ENCODE measurements around the gene ETF1.

ETF1 gene

GRCh38 chr5:138542956-138543729 lies at the start of gene ETF1:
Gene ETF1, minus strand, starts transcription at chr5:138543236. Its CDS starts 318 bp downstream, at chr5:138542918.
- DNase-seq = peak; percentile 99

DNA sequence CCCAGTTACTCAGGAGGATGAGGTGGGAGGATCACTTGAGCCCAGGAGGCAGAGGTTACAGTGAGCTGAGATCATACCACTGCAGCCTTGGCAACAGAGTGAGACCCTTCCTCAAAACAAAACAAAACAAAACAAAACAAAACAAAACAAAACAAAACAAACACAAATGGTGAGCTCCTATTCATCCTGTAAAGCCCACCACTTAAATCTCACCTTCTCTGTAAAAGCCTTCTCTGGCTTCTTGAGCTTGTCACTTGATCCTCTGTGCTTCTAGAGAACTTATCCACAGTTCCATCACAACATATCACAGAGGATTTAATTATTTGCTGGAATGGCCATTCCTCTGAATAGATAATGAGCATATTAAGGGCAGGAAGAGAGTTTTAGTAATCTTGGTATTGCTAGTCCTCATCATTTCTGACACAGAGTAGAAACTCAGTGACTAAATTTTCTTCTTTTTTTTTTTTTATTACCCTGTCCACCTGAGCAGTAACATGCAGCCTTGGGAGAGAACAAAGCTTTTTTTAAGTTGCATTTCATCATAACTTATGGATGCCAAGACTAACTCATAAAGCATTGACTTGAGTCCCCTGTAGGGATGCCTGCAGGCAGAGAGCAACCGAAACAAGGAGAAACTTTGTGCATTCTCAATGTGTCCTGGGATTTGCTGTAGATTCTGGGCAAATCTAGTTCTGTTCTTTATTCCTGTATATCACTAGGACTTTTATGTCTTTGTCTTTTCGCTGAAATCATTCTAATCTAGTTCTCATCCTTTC lies 45.2 kb upstream of the ETF1 start:
- DNase-seq = no peak

DNA sequence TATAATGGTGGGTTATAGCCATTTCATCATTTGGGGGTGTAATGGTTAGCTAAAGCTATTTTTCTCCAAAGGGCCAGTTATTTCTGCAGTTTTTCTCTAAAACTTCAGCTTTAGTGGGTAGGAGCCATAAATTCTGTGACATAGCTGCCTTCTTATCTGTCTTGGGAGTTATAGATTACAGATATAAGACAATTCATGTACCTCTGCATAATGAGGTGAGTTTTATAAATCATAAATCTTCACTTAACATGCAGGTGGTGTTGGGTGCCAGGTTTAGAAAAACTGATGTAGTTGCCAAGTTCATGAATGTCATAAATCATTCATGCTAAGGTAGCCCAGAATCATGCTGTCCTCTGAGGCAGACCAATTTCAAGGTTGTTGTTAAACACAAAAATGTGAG lies 42.1 kb upstream of the ETF1 start:
- no peak for DNase-seq

DNA sequence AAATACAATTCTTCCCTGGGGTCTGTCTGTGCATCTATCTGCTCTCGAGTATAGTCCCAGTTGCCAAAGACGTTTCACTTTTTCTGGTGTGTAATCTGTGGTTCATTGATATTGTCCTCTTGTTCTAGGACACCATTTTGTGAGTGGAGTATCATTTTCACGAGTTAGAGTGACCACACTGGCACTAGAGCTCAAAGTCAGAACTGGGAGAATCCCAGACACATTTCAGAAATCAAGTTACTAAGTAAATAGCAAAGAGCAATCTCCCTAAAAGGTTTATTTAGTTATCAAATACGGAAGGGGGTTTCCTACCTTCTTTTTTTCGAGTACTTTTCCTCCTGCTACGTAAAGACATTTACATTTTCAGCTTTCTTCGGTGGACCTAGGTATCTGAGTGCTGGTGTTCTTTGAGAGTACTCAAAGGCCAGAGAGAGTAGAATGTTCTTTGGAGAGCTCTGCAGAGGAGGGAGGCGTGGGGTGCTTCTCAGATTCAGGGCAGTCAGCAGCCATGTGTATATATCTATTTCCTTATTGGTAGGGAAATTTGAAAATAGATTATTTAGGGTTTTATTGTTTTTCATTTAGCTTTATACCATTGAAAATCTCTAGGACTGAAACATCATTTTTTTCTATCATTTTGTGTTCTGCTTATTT lies 41.1 kb upstream of the ETF1 start:
- DNase-seq = no peak

DNA sequence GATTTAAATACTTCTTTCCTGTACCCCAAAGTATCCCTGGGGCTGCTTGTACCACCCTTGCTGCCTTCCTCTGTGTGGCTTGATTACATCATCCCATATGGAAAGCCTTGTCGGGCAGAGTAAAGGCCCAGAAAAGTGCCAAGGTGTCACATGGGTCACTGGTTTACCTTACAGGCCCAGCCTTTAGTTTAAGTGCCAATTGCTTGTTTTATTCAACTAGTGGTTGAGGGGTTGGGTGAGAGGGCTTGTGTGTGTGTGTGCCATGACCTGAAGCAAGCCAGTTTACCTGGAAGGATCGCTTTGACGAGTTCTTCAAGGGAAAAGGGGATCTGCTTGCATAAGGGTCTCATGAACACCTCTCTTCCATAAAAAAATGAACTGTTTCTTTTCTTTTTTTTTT lies 39.9 kb upstream of the ETF1 start:
- no peak for DNase-seq

DNA sequence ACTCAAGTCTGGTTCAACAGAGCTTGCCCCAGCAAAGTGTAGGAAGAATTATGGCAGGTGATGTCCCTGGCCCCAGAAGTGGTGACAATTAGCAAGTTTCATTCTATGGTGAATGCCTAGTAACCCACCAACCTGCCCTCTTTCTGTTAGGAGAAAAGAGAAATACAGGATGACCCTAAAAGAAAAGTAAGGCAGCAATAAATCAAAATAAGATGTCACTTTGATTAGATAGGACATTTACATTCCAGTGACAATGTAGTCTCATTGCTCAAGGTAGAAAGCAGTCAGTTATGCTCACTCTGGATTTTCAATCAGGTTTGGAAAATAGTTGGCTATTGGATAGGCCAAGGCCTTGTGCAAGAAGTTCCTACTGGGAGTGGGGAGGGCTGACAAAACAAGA lies 37.7 kb upstream of the ETF1 start:
- no peak for DNase-seq

DNA sequence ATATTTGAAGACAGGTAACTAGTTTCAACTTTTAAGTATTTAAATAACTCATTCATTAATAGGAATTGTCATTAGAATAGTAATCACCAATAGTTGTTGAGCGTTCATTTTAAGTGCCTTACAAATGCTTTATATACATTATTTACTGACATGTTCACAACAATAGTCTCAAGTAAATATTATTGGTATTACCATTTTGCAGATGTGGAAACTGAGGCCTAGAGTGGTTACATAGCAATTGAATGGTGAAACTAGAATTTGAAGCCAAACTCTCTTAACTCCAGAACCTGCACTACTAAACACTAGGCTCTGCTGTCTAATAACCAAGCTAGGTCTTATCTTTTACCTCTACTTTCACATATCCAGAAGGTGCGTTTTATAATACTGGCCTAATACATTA lies 37.0 kb upstream of the ETF1 start:
- no peak for DNase-seq

DNA sequence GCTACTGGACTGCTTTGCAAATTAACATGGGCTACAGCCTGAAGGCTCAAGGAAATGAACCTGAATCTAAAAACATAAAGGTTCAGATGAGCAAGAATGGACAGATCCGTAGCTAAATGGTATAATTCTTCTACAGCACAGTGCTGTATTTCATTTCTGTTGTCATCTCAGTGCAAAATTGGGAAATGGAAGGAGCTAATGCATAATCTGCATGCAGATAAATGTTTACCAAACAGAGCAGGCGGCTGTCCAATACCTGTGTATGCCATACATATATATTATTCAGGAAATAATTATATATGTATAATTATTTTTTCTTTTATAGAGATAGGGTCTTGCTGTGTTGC lies 36.5 kb upstream of the ETF1 start:
- no peak for DNase-seq

- DNase-seq = no peak
Observed at GRCh38 chr5:138577452-138577851, 34.4 kb upstream of the ETF1 start.

DNA sequence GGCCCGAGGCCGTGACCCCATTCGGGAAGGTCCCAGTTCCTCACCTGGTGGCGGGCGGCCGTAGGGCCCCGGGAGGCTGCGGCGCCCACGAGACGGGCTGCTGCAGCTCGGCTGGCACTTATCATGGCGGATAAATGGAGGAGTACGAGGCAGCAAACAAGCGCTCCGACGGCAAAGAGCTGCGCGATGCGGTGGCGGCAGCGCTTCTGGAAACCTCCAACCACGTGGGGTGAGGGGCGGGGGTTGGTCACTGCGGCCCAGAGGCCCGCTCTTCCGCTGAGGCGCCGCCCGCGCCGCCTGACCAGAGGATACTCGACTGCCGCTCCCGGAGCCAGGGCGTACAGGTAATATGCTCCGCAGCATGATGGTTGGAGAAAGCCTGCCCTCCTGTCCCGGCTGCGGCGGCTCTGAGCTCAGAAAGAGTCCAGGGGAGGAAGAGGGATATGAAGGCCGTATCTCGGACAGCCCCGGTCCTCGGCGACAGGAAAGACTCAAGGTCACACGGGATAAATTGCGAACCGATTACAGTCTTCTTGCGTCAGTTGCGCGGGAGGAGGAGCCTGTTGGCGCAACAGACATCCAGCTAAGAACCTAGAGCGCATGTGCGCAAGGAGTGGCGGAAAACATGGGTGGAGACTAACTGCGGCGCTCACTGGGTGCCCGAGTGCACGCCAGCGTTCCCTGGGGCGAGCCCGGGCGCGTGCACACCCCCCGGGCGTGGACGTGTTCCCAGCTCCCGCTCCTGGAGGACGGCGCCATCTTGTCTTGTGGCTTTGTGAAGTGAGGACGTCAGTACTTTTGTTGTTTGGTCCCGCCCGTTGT lies 32.4 kb upstream of the ETF1 start, which contains the start of gene HSPA9:
HSPA9 (minus strand) TSS at position 208 of the 822 bp plus-strand sequence; CDS start at position 125, 83 bp downstream.
- peak; percentile 97 for DNase-seq

- no peak for DNase-seq
Observed at GRCh38 chr5:138574744-138575193, 31.7 kb upstream of the ETF1 start.

GRCh38 chr5:138573949-138574670 lies 31.1 kb upstream of the ETF1 start:
- DNase-seq = no peak

GRCh38 chr5:138573223-138573622 lies 30.2 kb upstream of the ETF1 start:
- DNase-seq = no peak

DNA sequence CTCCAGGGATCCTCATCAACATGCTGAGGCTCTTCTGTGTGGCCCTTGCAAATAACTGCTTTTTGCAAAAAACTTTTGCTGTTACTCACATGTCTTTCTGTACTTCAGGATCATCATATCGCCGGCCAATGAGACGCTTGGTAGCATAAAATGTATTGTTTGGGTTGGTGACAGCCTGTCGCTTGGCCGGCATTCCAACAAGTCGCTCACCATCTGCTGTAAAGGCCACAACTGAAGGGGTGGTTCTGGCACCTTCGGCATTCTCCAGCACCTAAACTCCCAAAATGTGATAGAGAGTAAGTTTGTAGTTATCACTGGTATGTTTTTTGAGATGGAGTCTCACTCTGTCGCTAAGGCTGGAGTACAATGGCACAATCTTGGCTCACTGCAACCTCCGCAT lies 27.8 kb upstream of the ETF1 start:
- no peak for DNase-seq

- DNase-seq = no peak
Observed at GRCh38 chr5:138569782-138570181, 26.7 kb upstream of the ETF1 start.

- no peak for DNase-seq
Observed at GRCh38 chr5:138568061-138568824, 25.2 kb upstream of the ETF1 start.

DNA sequence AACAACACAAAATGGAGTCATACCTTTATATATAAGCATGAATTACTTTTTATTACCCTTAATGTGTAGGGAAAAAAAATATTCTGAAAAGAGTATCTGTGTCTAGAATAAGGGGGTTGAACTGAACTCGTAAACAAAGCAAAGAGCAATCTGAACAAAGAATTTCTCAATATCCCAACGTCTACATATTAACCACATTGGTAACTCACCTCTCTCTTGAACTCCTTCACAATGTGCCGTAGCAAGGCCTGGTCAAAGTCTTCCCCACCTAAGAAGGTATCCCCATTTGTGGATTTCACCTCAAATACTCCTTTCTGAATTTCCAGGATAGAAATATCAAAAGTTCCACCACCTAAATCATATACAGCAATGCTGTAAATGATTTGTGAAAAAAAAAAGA lies 23.8 kb upstream of the ETF1 start:
- no peak for DNase-seq

- DNase-seq = no peak
Observed at GRCh38 chr5:138565100-138565821, 22.2 kb upstream of the ETF1 start.

GRCh38 chr5:138564242-138564641 lies 21.2 kb upstream of the ETF1 start:
- DNase-seq = no peak

- DNase-seq = no peak
Observed at GRCh38 chr5:138563340-138564118, 20.5 kb upstream of the ETF1 start.
